Panc1 (cell line): Measurements from ENCODE around the gene ERGIC1.

ENCODE experiments used
- CTCF ChIP-seq: fragments of 450-650 bp; IDR thresholded peaks from 2 replicates; pipeline ENCODE4 v1.5.1; 2017; ENCODE audit warnings: mild to moderate bottlenecking
- REST ChIP-seq, 2 experiments: IDR thresholded peaks; 2 replicates each; pipeline ENCODE4 v1.6.1; 2011 to 2012; ENCODE audit warnings: low read depth in 2 of 2, control low read depth in 1 of 2, low read length in 1 of 2, mild to moderate bottlenecking in 1 of 2, moderate library complexity in 1 of 2; ENCODE audit not compliant: insufficient read depth in 1 of 2

- TF ChIP-seq CTCF (no peak; the same call in 1 of the 2 replicates), REST (IDR thresholded peaks at IDR 0.05; ENCODE audit: insufficient read depth in 1 of 2, low read depth in 2 of 2, low read length in 1 of 2) (no peak)
These were observed 77.0 kb downstream of the ERGIC1 start for GRCh38 chr5:172910828-172911627.
